HG02938 (cell line): Measurements from ENCODE around the gene CPLANE1.

Source experiments
- ATAC-seq: cut with Tn5 transposase; IDR thresholded peaks from one replicate; pipeline ENCODE4 v1.9.1; 2021; ENCODE audit warnings: mild to moderate bottlenecking, moderate library complexity; ENCODE audit not compliant: unreplicated experiment

The CPLANE1 gene

GRCh38 chr5:37071901-37072581 is 177.1 kb downstream of the CPLANE1 start:
- no peak for ATAC-seq

- ATAC-seq, result no peak
Measured at GRCh38 chr5:37071487-37071886, 177.7 kb downstream of the CPLANE1 start.

- ATAC-seq, result no peak
Measured at GRCh38 chr5:37064442-37064841, 184.7 kb downstream of the CPLANE1 start.

- ATAC-seq, result no peak
Measured at GRCh38 chr5:37063739-37064138, 185.4 kb downstream of the CPLANE1 start.

GRCh38 chr5:37060030-37060429 is 189.1 kb downstream of the CPLANE1 start:
- no peak for ATAC-seq

- no peak for ATAC-seq
Measured at GRCh38 chr5:37056762-37057161, 192.4 kb downstream of the CPLANE1 start.
